Measurements from ENCODE around the gene DOCK4. TPM values are rescaled to one million over a fixed set of nuclear protein-coding genes. Genes with fewer than 3 reads are reported as not detected.
"Not testable (repeated sequence)": the region's sequence is repeated elsewhere in the genome, so short reads cannot be mapped to it uniquely, and the experiment has no call there.

The DOCK4 gene
- polyA plus RNA-seq, 1 donor from 2014 or later: not detected

DNA sequence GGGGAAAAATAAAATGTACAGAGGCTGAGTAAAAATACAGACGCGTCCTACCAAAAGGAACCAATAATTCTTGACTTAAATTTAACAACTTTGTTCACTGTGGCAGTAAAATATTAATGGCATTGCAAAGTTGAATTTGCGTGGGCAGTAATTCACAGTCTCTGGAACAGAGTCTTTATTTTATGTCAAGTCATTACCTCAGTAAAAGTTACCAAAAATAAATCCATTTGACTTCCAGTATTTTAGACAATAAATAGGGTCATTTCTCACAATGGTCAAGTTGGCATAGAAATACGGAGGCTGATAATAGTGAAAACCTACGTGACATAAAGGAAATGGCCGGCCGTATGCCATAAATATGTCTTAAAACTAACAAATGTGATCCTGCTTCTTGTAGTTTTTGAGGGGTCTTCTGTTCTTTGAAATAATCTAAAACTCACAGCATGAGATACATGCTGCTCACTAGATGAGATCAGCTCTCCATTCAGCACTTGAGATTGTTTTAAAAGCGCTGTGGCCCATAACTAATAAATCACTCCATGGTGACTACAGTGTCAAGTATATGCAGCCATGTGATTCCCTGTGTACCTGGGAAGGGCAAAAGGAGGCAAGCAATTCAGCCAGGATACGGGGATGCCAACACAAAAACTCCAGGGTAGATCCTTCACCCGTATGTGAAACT is 75.3 kb downstream of the DOCK4 start:
- Mint-ChIP-seq H3K36me3 (peaks cover 2% of the 10 kb centered on the region), H3K27me3 (peaks cover 1% of the 10 kb centered on the region), H3K27ac (no peak overlapping the region), H3K9me3 (no peaks in the 10 kb centered on the region), H3K4me3 (no peak overlapping the region), H3K4me1 (no peaks in the 10 kb centered on the region)

DNA sequence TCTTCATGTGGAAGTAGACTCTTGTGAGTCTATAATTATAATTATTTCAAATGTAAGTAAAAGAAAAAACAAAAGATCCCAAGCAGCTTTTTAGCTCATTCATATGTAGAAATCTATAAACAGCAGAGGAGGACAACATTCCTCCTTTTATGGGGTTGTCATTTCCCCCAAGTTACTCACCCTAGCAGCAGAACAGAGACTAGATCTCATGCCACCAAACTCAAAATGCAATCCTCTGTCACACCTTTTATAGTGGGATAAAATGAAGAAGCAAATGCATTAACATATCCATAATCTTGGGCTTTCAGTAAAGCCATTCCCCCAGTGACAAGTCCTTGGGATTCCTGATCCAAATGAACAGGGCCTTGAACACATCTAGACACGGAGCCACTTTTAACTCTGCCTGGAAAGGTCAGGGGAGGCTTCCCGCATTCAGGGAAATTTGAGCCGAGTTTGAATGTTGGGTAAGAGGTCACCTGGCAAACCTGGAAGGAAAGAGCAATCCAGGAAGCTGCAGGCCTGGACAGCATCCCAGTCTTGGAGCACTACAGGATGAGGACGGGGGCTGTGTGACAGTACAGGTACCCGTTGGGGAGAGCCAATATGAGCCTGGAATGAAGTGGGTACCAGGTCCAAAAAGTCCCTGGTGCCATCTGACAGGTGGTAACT is 76.4 kb downstream of the DOCK4 start:
- H3K9me3 Mint-ChIP-seq: no peaks in the 10 kb centered on the region
- no peak overlapping the region for H3K4me3 Mint-ChIP-seq
- H3K27me3 Mint-ChIP-seq: peaks cover 1% of the 10 kb centered on the region
- no peaks in the 10 kb centered on the region for H3K4me1 Mint-ChIP-seq
- H3K36me3 Mint-ChIP-seq: peaks cover 2% of the 10 kb centered on the region
- no peak overlapping the region for H3K27ac Mint-ChIP-seq

DNA sequence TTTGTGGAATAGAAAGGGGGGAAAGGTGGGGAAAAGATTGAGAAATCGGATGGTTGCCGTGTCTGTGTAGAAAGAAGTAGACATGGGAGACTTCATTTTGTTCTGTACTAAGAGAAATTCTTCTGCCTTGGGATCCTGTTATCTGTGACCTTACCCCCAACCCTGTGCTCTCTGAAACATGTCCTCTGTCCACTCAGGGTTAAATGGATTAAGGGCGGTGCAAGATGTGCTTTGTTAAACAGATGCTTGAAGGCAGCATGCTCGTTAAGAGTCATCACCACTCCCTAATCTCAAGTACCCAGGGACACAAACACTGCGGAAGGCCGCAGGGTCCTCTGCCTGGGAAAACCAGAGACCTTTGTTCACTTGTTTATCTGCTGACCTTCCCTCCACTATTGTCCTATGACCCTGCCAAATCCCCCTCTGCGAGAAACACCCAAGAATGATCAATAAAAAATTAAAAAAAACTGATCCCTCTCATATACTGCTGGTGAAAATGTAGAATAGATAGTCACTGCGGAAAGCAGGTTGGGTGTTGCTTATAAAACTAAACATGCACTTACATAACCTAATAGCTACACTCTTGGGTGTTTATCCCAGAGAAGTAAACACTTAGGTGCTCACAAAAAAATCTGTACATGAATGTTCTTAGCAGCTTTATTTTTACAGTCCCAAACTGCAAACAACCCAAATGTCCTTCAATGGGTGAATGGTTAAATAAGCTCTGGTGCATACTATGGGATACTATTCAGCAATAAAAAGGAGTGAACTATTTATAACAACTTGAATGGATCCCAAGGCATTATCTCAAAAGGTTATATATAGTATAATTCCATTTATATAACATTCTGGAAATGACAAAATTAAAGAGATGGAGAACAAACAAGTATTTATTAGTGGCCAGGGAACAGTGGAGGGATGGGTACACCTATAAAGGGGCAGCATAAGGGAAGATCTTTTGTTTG is 77.5 kb downstream of the DOCK4 start:
- H3K9me3 Mint-ChIP-seq, H3K4me1 Mint-ChIP-seq, H3K36me3 Mint-ChIP-seq, H3K4me3 Mint-ChIP-seq, H3K27me3 Mint-ChIP-seq, H3K27ac Mint-ChIP-seq: not testable (repeated sequence)

DNA sequence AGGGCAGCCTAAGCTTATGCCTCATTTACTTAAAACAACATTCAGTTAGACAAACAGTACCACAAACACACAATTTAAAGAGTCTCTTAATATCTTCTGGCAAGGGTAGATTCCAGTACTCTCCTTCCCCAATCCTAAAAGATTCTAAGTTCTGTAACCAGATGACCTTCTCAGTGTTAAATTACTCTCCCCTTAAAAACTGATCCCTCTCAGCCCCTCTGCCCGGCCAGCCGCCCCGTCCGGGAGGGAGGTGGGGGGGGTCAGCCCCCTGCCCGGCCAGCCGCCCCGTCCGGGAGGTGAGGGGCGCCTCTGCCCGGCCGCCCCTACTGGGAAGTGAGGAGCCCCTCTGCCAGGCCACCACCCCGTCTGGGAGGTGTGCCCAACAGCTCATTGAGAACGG is 78.2 kb downstream of the DOCK4 start:
- not testable (repeated sequence) for H3K9me3 Mint-ChIP-seq, H3K27me3 Mint-ChIP-seq, H3K4me1 Mint-ChIP-seq, H3K4me3 Mint-ChIP-seq, H3K27ac Mint-ChIP-seq, H3K36me3 Mint-ChIP-seq

DNA sequence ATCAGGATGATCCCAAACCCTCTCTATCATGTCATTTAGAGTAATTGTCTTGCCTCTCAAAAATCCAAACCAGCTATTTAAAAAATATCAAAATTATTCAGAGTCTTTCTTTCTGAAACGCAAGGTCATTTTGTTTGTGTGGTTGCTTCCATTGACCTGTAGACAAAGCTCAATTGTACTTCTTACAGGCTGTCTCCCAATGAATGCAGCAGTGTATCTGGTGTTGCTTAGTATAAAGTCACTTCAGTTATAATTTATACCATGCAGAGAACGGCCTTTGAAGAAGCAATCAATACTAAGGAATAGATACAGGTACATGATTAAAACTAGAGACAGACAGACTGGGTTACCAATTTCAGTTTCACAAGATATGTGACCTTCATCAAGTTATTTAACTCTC is 80.9 kb downstream of the DOCK4 start:
- no peak overlapping the region for H3K27ac Mint-ChIP-seq
- no peaks in the 10 kb centered on the region for H3K9me3 Mint-ChIP-seq
- H3K4me1 Mint-ChIP-seq: no peaks in the 10 kb centered on the region
- H3K27me3 Mint-ChIP-seq: peaks cover 1% of the 10 kb centered on the region
- no peak overlapping the region for H3K4me3 Mint-ChIP-seq
- peaks cover 2% of the 10 kb centered on the region for H3K36me3 Mint-ChIP-seq

DNA sequence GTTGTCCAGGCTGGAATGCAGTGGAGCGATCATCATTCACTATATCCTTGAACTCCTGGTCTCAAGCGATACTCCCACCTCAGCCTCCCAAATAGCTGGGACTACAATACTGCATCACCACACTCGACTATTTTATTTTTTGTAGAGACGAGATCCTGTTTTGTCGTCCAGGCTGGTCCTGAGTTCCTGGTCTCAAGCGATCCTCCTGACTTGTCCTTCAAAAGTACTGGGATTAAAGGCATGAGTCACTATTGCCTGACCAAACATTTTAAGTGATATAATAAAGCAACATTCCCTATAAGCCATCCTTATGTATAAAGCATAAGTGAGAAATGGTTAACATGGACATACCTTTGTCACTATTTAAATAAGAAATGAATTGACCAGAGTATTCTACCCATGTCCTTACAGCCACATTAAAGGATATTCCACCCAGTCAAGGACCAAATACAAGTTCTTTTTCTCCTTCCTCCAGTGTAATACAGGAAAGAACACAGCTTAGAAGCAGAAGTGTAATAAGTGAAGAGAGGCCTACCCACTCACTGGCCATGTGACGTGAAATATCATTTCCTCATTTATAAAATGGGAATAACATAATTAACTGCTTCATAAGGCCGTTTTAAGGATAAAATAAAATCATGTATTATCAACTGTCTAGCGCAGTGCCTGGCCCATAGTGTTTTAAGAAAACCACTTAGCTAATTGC is 82.0 kb downstream of the DOCK4 start:
- no peaks in the 10 kb centered on the region for H3K9me3 Mint-ChIP-seq
- H3K27me3 Mint-ChIP-seq: peaks cover 1% of the 10 kb centered on the region
- H3K36me3 Mint-ChIP-seq: peaks cover 2% of the 10 kb centered on the region
- H3K4me1 Mint-ChIP-seq: no peaks in the 10 kb centered on the region
- no peak overlapping the region for H3K4me3 Mint-ChIP-seq
- H3K27ac Mint-ChIP-seq: no peak overlapping the region

DNA sequence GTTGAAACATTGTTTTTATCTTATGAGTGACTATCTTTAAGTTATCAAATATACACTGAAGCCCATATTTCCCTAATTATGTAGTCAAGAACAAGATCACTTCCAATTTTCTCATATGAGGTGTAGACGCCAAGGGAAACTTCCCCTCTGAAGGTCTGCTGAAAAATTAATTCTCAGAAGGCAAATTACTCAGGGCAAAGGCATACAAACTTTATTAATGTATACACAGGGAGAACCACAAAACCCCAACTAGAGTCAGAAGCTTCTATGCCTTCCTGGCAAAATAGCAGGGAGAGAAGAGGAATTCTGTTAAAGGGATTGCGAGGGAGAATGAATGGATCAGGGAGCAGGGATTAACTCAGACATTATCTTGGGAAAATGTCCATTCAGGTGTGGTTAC is 83.4 kb downstream of the DOCK4 start:
- peaks cover 2% of the 10 kb centered on the region for H3K36me3 Mint-ChIP-seq
- H3K4me3 Mint-ChIP-seq: no peak overlapping the region
- H3K4me1 Mint-ChIP-seq: no peaks in the 10 kb centered on the region
- H3K27me3 Mint-ChIP-seq: peaks cover 2% of the 10 kb centered on the region
- no peaks in the 10 kb centered on the region for H3K9me3 Mint-ChIP-seq
- no peak overlapping the region for H3K27ac Mint-ChIP-seq

DNA sequence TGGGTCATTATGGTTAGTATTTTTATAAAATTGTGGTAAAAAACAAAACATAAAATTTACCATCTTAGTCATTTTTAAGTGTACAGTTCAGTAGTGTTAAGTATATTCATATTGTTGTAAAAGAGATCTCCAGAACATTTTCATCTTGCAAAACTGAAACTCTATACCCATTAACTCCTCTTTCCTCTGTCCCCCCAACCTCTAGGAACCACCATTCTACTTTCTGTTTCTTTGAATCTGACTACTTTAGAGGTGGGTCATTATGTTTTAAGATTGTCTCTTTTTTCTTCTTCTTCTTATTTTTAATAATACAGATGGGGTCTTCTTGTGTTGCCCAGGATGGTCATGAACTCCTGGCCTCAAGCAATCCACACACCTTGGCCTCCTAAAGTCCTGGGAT is 84.1 kb downstream of the DOCK4 start:
- Mint-ChIP-seq H3K9me3 (no peaks in the 10 kb centered on the region), H3K27me3 (peaks cover 4% of the 10 kb centered on the region), H3K4me3 (no peak overlapping the region), H3K27ac (no peak overlapping the region), H3K4me1 (no peaks in the 10 kb centered on the region), H3K36me3 (peaks cover 2% of the 10 kb centered on the region)

DNA sequence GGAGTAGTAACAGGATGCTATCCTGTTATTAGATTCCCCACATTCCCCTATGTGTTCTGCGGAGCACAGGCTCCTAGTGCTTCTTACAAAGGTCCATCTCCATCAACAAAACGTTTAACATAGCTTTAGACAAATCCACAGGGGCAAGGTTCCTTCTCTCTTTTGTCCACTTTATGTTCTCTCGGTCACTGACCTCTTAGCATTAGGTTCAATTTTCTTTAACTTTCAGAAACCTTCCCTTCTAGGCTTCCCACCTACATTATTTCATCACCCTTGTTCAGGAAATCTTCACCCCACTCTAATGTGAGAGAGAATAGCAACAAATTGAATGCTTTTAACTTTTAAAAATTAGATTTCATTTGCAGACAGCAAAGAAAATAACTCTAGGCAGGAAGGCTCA is 84.9 kb downstream of the DOCK4 start:
- Mint-ChIP-seq H3K36me3 (peaks cover 2% of the 10 kb centered on the region), H3K4me3 (no peak overlapping the region), H3K4me1 (no peaks in the 10 kb centered on the region), H3K27me3 (peaks cover 4% of the 10 kb centered on the region), H3K27ac (no peak overlapping the region), H3K9me3 (no peaks in the 10 kb centered on the region)

DNA sequence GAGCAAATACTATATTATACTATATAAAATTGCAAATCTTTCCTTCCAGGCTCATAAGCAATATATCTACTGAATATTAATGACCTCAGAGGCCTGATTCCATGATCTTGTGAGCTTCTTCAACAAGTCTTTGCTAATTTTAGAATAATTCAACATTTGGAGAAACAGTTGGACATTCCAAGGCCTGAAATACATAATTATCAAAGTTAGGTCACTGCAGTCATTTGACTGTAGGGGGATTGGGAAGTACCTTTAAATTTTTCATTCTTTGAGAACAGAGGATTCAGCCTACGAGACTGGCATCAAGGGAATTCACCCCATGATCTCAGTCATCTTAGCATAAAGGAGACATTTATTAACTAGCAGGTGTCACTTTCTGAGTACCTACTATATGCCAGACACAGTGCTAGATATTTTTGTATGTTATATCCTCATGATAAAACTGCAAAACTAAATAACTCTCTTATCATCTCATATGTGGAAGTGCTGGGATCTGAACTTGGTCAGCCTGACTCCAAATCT is 85.4 kb downstream of the DOCK4 start:
- Mint-ChIP-seq H3K27me3 (peaks cover 3% of the 10 kb centered on the region), H3K4me3 (no peak overlapping the region), H3K27ac (no peak overlapping the region), H3K4me1 (no peaks in the 10 kb centered on the region), H3K36me3 (peaks cover 3% of the 10 kb centered on the region), H3K9me3 (no peaks in the 10 kb centered on the region)

DNA sequence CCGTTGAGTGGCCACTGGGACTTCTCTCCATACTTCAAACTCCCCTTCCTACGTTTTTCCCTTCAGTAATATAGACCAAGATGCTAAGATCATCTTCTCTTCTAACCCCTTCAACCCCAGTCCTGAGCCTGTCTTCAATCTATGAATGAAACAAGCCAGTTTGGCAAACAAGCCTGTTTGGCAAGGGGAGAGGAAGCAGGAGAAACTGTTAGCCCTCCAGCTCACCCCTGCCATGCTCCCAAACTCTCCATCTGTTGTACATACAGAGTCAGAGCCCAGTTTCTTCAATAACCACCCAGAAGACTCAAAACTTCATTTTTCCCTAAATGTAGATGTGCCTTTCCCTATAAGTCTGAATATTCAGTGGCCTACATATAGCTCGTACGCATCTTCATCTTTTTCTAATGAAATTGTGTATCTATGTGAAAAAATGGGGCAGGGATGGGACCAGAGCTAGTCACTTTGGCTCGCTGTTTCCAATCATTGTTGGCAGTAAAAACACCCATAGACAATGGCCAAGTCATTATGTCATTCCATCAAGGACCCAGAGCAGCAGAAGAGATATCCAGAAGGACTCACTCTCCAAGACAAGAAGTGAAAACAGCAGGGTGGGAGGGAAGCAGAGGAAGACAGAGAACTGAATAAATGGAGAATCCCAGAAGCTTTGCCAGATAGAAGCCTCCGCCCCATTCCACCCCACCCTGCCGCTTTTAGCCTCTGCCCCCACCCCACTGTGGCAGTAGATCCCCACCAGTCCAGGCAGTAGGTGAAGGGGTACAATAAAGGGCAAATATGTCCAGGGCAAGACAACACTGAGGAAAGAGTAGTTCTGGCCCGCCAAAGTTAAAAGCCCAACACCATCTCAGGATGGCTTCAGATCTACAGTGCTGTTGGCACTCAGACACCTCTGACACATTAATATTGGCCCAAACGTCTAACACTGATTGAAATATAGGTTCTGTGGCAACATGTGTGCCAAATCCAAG is 87.3 kb downstream of the DOCK4 start:
- Mint-ChIP-seq H3K4me1 (no peaks in the 10 kb centered on the region), H3K27ac (no peak overlapping the region), H3K27me3 (peaks cover 3% of the 10 kb centered on the region), H3K4me3 (no peak overlapping the region), H3K36me3 (peaks cover 3% of the 10 kb centered on the region), H3K9me3 (peaks cover 0 to 2% (median 0%) of the 10 kb centered on the region in 3 donors)

DNA sequence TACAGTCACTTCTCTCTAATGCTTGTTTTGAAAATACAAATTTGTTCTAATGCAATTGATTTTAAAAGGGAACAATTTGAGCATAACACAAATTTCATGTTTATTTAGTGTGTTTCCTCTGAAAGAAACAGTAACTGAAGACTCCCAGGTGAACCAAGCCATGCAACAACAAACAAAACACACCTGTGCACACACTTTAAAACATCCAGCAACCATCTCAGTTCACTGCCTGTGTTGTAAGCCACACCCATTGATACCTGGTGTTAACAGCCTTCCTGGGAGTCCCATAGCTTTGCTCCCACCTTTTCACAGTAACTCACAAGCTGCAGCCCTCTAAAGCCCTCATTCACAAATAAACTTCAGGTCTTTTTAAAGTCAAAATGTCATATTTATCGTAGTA is 89.3 kb downstream of the DOCK4 start:
- H3K4me3 Mint-ChIP-seq: no peak overlapping the region
- peaks cover 0 to 2% (median 2%) of the 10 kb centered on the region in 3 donors for H3K9me3 Mint-ChIP-seq
- peaks cover 5% of the 10 kb centered on the region for H3K36me3 Mint-ChIP-seq
- H3K4me1 Mint-ChIP-seq: no peaks in the 10 kb centered on the region
- peaks cover 3% of the 10 kb centered on the region for H3K27me3 Mint-ChIP-seq
- no peak overlapping the region for H3K27ac Mint-ChIP-seq

DNA sequence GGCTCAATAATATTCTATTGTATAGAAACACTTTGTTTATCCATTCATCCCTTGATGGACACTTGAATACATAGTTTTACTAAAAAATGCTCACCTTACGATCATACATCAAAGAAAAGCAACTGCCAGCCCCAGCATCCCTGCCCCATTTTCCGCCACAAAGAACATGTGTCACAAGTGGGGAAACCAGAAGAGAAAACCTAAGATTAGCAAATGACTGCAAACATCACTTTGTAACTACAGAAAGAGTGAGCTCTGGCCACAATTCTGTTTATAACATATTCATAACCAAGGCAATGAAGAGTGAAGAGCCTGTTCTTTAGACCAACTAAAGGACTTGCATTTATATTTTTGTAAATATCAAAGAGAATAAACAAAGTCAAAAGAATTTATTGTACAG is 89.8 kb downstream of the DOCK4 start:
- H3K4me3 Mint-ChIP-seq: no peak overlapping the region
- no peaks in the 10 kb centered on the region for H3K4me1 Mint-ChIP-seq
- peaks cover 5% of the 10 kb centered on the region for H3K36me3 Mint-ChIP-seq
- peaks cover 3% of the 10 kb centered on the region for H3K27me3 Mint-ChIP-seq
- H3K27ac Mint-ChIP-seq: no peak overlapping the region
- H3K9me3 Mint-ChIP-seq: peaks cover 0 to 4% (median 2%) of the 10 kb centered on the region in 3 donors

DNA sequence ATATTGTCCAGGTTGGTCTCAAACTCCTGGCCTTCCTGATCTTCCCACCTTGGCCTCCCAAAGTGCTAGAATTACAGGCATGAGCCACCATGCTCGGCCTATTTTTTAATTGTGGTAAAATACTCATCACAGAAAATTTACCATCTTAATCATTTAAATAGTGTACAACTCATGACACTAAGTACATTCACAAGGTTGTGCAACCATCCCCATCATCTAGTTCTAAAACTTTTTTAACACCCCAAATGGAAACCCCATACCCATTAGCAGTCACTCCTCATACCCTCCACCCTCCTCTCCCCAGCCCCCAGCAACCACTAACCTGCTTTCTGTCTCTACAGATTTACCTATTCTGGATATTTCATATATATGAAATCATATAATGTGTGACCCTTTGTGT is 90.3 kb downstream of the DOCK4 start:
- Mint-ChIP-seq H3K36me3 (peaks cover 5% of the 10 kb centered on the region), H3K4me1 (no peaks in the 10 kb centered on the region), H3K27ac (no peak overlapping the region), H3K9me3 (peaks cover 0 to 4% (median 2%) of the 10 kb centered on the region in 3 donors), H3K27me3 (peaks cover 3% of the 10 kb centered on the region), H3K4me3 (no peak overlapping the region)
